HL-60 (cell line): ENCODE data around the gene ERC2.

Source experiments
- GABPA ChIP-seq: IDR thresholded peaks from 2 replicates; pipeline ENCODE4 v1.6.1; 2012; ENCODE audit warnings: low read depth
- POLR2AphosphoS5 ChIP-seq: IDR thresholded peaks from 2 replicates; pipeline ENCODE4 v1.6.1; 2012; ENCODE audit warnings: low read depth
- SPI1 ChIP-seq: IDR thresholded peaks from 2 replicates; pipeline ENCODE4 v1.6.1; 2012; ENCODE audit warnings: low read depth, mild to moderate bottlenecking, borderline replicate concordance
- TF ChIP-seq, protein P1 (sequence below): IDR thresholded peaks from one replicate; pipeline ENCODE4 v1.5.1; 2011; ENCODE audit warnings: low read length, control low read depth, inconsistent platforms; ENCODE audit not compliant: insufficient read depth

DNA sequence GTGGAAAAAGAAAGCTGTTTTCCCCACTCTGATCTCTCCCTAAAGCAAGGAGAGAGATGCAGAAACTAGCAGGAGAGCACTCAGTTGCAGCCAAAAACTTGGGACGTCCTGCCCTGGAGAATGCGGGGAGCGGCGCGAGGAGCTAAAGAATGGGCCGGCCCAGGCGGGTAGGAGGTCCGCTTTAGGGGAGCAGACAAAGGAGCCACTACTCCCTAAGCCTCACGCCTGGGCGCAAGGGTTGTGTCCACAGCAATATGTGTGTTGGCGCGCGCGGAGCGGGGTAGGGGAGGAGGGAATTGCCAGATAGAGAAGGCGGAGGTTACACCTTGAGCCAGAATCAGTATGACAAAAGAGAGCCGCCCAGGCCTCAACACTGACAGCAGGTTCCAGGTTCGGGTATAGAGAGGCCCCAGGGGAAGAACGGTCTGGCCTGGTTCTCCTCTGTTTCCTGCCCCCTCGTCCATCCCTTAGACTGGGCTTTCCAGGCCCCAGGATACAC, 984.0 kb downstream of the ERC2 start:
- no peak for TF ChIP-seq SPI1
- no peak for TF ChIP-seq POLR2AphosphoS5
- TF ChIP-seq, protein P1, sequence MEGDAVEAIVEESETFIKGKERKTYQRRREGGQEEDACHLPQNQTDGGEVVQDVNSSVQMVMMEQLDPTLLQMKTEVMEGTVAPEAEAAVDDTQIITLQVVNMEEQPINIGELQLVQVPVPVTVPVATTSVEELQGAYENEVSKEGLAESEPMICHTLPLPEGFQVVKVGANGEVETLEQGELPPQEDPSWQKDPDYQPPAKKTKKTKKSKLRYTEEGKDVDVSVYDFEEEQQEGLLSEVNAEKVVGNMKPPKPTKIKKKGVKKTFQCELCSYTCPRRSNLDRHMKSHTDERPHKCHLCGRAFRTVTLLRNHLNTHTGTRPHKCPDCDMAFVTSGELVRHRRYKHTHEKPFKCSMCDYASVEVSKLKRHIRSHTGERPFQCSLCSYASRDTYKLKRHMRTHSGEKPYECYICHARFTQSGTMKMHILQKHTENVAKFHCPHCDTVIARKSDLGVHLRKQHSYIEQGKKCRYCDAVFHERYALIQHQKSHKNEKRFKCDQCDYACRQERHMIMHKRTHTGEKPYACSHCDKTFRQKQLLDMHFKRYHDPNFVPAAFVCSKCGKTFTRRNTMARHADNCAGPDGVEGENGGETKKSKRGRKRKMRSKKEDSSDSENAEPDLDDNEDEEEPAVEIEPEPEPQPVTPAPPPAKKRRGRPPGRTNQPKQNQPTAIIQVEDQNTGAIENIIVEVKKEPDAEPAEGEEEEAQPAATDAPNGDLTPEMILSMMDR, result no peak
- no peak for TF ChIP-seq GABPA
